ENCODE data around the gene BCAN. TPM values are rescaled to one million over a fixed set of nuclear protein-coding genes. Genes with fewer than 3 reads are reported as not detected.

Gene BCAN
- total and polyA plus RNA-seq, 2 of the 8 experiments (the other 6 are each of a cell fraction or from before 2014, with no cell fraction given) = 4.5 to 24.0 TPM

DNA sequence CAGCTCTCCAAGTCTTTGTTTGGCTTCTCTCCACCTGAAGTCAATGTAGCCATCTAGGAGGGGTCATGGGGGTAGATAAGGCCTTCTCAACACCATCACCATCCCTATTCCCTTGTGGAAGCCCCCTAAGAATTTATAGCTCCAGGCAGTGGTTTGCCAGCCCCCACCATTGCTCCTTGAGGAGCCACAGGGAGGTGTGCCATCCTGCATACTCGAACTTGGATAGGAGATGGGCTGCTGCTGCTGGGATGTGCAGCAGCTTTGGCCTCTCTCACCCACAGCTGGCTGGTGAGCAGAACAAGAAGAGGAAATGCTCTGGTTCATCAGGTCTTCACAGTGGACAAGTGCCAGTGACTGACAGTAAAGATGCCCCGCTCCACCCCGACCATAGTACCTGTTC, 45.5 kb upstream of the BCAN start:
- H2AFZ ChIP-seq (ENCODE audit: low read length) = no peak overlapping the region
- H3K79me1 ChIP-seq (ENCODE audit: low read depth, low read length) = peaks cover 4% of the 10 kb centered on the region; the same call in 1 of the 2 replicates
- H4K8ac ChIP-seq (ENCODE audit: extremely low read depth, insufficient read depth, low read length) = no peak overlapping the region
- H3K79me2 ChIP-seq (ENCODE audit: control insufficient read depth in 1 of 2, insufficient read depth in 2 of 2, low read length in 2 of 2) = peaks cover 3 to 19% of the 10 kb centered on the region in 2 experiments
- no peak overlapping the region for H3K23ac ChIP-seq (ENCODE audit: insufficient read length)
- H4K91ac ChIP-seq (replicated peaks; ENCODE audit: insufficient read length, low read length) = no peak overlapping the region
- H4K5ac ChIP-seq (ENCODE audit: insufficient read length, low read depth, low read length) = no peak overlapping the region
- H2BK5ac ChIP-seq (ENCODE audit: low read depth, low read length) = no peak overlapping the region
- TF ChIP-seq HDAC2 (IDR thresholded peaks at IDR 0.05; ENCODE audit: borderline replicate concordance in 1 of 2, low read depth in 2 of 2, low read length in 2 of 2) (no peak), NRF1 (IDR thresholded peaks at IDR 0.05; ENCODE audit: low read depth, low read length) (no peak), POLR2A (IDR thresholded peaks at IDR 0.05; ENCODE audit: control extremely low read depth in 1 of 2, low read depth in 2 of 2, low read length in 2 of 2) (no peak), TBP (IDR thresholded peaks at IDR 0.05; ENCODE audit: low read depth, low read length) (no peak), BRCA1 (IDR thresholded peaks at IDR 0.05; ENCODE audit: low read depth, low read length) (no peak), BACH1 (IDR thresholded peaks at IDR 0.05; ENCODE audit: low read length) (no peak), TAF1 (IDR thresholded peaks at IDR 0.05; ENCODE audit: low read depth, low read length) (no peak), JUND (IDR thresholded peaks at IDR 0.05; ENCODE audit: low read length) (no peak), RNF2 (IDR thresholded peaks at IDR 0.05; ENCODE audit: borderline replicate concordance, low read depth, low read length, missing control alignments, poor library complexity, severe bottlenecking) (no peak), SIN3A (conservative IDR thresholded peaks at IDR 0.05 in 1 of 2, IDR thresholded peaks at IDR 0.05 in 1 of 2; ENCODE audit: low read depth in 1 of 2, low read length in 2 of 2) (no peak)
- TF ChIP-seq, protein P1, sequence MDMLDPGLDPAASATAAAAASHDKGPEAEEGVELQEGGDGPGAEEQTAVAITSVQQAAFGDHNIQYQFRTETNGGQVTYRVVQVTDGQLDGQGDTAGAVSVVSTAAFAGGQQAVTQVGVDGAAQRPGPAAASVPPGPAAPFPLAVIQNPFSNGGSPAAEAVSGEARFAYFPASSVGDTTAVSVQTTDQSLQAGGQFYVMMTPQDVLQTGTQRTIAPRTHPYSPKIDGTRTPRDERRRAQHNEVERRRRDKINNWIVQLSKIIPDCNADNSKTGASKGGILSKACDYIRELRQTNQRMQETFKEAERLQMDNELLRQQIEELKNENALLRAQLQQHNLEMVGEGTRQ (IDR thresholded peaks at IDR 0.05; ENCODE audit: low read length) = no peak
- no peak overlapping the region for H2AK5ac ChIP-seq (ENCODE audit: low read depth, low read length)
- peaks cover 0 to 3% (median under 1%) of the 10 kb centered on the region in 4 experiments; a peak in 3 of 7 replicates for H3K4me1 ChIP-seq (replicated peaks in 1 of 4; ENCODE audit: control insufficient read depth in 3 of 4, insufficient read depth in 4 of 4, low read length in 3 of 4)
- no peak overlapping the region for H3K4ac ChIP-seq (replicated peaks; ENCODE audit: insufficient read length, low read depth, low read length)
- H3K56ac ChIP-seq (replicated peaks; ENCODE audit: insufficient read length, low read depth, low read length) = no peak overlapping the region
- H3K27me3 ChIP-seq (replicated peaks in 1 of 4; ENCODE audit: control insufficient read depth in 3 of 4, extremely low read depth in 1 of 4, insufficient read depth in 3 of 4, low read length in 3 of 4) = no peaks in the 10 kb centered on the region
- peaks cover 0 to 6% of the 10 kb centered on the region in 2 experiments for H4K20me1 ChIP-seq (replicated peaks in 1 of 2; ENCODE audit: control insufficient read depth in 1 of 2, insufficient read depth in 2 of 2, low read length in 2 of 2)
- FAIRE-seq (no peak), DNase-seq (ENCODE audit: low read depth in 1 of 2, low spot score in 2 of 2) (no peak)
- H3K9me3 ChIP-seq (ENCODE audit: insufficient read depth in 2 of 2, low read depth in 1 of 2, low read length in 1 of 2) = no peaks in the 10 kb centered on the region
- H2BK20ac ChIP-seq (ENCODE audit: low read length) = no peak overlapping the region
- no peak overlapping the region for H2BK120ac ChIP-seq (replicated peaks; ENCODE audit: low read depth, low read length)
- CTCF ChIA-PET (ENCODE audit: partially characterized antibody) = interaction anchor here (0.6 to 4.0 kb wide), 7 partner anchors 9 to 31 kb away, joined by 3 to 30 read pairs (median 4); no protein-coding TSS in a partner anchor
- POLR2A ChIA-PET (ENCODE audit: partially characterized antibody) = interaction anchor here (0.8 to 1.6 kb wide), 7 partner anchors 9 to 56 kb away, joined by 3 to 5 read pairs (median 4); no protein-coding TSS in a partner anchor
- no peak overlapping the region for H3K14ac ChIP-seq (ENCODE audit: insufficient read length)
- peaks cover 9% of the 10 kb centered on the region; the same call in 1 of the 2 replicates for H3K23me2 ChIP-seq (ENCODE audit: low read depth, low read length)
- no peak overlapping the region for H3K9ac ChIP-seq (replicated peaks in 1 of 4; ENCODE audit: extremely low read depth in 1 of 4, low read depth in 3 of 4, low read length in 3 of 4)
- 98% methylated on average over 3 of the region's 3 CpGs; no CpG with 5 or more reads in 1 of the 2 experiments for WGBS, 2 experiments (ENCODE audit: extremely low coverage in 1 of 2, insufficient coverage in 1 of 2, insufficient read length in 1 of 2, insufficient replicate concordance in 2 of 2, low coverage in 1 of 2, low lambda C conversion rate in 2 of 2, missing lambda C conversion rate in 1 of 2)
- H3K36me3 ChIP-seq (ENCODE audit: control insufficient read depth in 2 of 4, insufficient read depth in 4 of 4, low read length in 3 of 4) = peaks cover 19 to 57% (median 43%) of the 10 kb centered on the region in 4 experiments
- no peak overlapping the region for H3K4me2 ChIP-seq (ENCODE audit: insufficient read depth in 1 of 2, low read depth in 2 of 2, low read length in 2 of 2)
- no peak overlapping the region for H2BK12ac ChIP-seq (ENCODE audit: low read depth, low read length)
- no peak overlapping the region for H3K18ac ChIP-seq (ENCODE audit: extremely low read depth, low read length)
- no peak overlapping the region for H3K27ac ChIP-seq (ENCODE audit: low read depth, low read length)
- no peak overlapping the region for H3K4me3 ChIP-seq (ENCODE audit: extremely low read depth in 1 of 4, insufficient read depth in 2 of 4, low read depth in 3 of 4, low read length in 4 of 4)
- no peak overlapping the region for H2BK15ac ChIP-seq (ENCODE audit: low read length)

All from H1 (cell line).